GM15510 (cell line): Measurements from ENCODE around the gene UCN3.

Experiments
- POLR2A ChIP-seq: IDR thresholded peaks from 3 replicates; pipeline ENCODE4 v1.6.1; 2011; ENCODE audit warnings: borderline replicate concordance; ENCODE audit not compliant: insufficient read length; ENCODE audit errors: extremely low read depth

Gene UCN3

DNA sequence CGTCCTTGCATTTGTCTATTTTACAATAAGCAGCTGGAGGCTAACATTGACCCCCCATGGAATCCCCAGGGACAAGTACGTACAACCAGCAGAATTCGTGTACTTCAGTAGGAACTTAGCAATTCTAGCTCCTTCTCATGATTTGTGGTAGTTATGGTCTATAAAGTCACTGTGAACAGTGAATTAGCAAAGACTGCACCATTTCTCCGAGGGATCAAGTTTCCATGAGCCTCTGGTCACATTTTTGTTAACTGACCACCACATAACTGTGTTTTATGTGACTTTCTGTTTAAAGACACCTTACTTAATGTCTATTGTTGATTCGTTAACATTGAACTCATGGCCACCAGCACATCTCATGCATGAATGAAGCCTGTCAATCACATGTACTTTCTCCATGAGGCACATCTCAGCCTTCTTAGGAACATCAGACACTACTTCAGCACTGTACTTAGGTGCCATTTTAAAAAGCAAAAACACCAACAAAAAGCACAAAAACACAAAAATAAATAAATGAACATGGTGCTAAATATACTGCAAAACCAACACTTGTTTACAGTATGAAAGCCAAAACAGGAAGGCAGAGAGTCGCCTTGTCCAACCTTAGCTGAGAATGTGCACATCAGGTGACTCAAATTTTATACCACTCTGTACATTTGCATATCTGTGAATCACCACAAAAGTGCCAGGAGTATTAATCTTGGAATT is 9.0 kb upstream of the UCN3 start:
- TF ChIP-seq POLR2A = no peak

- no peak for TF ChIP-seq POLR2A
These were observed 8.4 kb upstream of the UCN3 start for GRCh38 chr10:5356302-5356763.

DNA sequence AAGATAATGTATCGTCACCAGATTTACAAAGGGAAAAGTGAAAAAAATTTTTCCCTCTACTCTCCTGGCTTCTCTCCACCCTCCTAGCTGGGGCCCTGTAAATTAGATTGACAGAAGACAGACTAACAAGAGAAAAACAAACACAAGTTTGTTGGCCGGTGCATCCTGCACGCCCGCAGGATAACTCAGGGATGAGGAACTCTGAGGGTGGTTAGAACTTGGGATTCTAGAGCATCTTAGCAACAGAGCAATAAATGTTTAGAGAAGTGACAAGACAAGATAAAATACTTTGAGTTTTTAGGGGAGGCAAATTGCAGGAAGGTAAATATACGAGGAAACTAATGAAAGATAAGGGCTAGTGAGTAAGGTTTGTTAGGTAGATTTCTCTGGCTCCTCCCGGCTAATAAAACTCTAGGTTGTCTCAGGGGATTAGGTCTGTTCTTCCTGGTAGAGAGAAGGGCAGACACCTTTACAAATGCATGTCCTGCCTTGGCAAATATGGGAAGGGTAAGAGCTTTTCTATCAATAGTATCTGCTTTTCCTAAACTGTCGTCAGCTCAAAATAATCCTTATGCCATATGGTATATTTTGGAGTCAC is 4.3 kb upstream of the UCN3 start:
- TF ChIP-seq POLR2A = no peak

- TF ChIP-seq POLR2A = no peak
These were observed 2.8 kb upstream of the UCN3 start for GRCh38 chr10:5361966-5362365.

GRCh38 chr10:5362873-5363272 is 1.9 kb upstream of the UCN3 start:
- no peak for TF ChIP-seq POLR2A

GRCh38 chr10:5364374-5364773 is 392 bp upstream of the UCN3 start:
- no peak for TF ChIP-seq POLR2A

GRCh38 chr10:5365928-5366327 is 1.2 kb downstream of the UCN3 start:
- no peak for TF ChIP-seq POLR2A

DNA sequence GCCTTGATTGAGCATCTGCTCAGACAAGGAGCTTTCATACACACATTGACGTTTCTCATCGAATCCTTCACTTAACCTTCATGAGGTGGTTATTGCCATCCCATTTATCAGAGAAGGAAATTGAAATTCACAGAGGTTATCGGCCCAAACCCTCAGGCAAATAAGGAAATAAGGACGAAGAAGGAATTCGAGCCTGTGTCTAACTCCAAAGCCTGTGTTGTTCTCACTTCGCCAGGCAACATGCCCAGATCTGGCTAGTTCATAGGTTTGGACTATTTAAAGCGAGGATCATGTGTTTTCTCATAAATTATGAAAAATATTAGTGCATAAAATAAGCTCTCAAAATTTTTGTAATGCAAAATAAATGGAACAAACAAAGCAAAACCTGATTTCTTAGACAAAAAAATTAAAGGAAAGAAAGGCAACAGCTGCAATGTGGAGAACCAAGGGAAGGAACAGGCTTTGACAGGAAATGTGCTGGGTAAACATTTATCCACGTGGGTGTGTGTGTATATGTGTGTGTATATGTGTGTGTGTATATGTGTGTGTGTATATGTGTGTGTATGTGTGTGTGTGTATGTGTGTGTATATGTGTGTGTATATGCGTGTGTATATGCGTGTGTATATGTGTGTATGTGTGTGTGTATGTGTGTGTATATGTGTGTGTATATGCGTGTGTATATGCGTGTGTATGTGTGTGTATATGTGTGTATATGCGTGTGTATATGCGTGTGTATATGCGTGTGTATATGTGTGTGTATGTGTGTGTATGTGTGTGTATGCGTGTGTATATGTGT is 4.8 kb downstream of the UCN3 start:
- TF ChIP-seq POLR2A = no peak

DNA sequence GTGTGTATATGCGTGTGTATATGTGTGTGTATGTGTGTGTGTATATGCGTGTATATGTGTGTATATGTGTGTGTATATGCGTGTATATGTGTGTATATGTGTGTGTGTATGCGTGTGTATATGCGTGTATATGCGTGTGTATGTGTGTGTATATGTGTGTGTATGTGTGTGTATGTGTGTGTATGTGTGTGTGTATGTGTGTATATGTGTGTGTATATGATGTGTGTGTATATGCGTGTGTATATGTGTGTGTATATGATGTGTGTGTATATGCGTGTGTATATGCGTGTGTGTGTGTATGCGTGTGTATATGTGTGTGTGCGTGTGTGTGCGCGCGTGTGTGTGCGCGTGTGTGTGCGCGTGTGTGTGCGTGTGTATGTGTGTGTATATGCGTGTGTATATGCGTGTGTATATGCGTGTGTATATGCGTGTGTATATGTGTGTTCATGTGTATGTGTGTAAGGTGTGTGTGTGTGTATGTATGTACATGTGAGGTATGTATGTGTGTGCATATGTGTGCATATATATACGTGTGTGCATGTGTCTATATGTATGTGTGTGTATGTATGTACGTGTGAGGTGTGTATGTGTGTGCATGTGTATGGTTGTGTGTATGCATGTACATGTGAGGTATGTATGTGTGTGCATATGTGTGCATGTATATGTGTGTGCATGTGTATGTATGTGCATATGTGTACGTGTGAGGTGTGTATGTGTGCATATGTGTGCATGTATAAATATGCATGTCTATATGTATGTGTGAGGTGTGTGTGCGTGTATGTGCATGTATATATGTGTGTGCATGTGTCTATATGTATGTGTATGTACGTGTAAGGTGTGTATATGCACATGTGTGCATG is 6.0 kb downstream of the UCN3 start:
- no peak for TF ChIP-seq POLR2A

DNA sequence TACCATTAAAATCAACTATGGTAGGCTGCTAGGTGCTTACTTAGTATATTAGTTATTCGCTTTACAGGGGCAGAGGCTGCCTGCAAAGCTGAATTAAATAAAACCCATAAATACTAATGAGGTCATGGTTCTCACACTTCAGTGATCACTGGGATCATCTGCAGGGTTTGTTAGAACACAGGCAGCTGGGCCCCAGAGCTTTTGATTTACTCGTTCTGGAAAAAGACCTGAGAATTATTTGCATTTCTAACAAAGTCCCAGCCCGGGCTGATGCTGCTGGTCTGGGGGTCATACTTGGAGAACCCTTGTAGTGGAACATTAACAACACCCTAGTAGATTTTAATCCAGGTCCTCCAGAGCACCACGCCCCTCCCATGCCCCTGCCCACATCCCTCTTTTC is 8.5 kb downstream of the UCN3 start:
- no peak for TF ChIP-seq POLR2A

DNA sequence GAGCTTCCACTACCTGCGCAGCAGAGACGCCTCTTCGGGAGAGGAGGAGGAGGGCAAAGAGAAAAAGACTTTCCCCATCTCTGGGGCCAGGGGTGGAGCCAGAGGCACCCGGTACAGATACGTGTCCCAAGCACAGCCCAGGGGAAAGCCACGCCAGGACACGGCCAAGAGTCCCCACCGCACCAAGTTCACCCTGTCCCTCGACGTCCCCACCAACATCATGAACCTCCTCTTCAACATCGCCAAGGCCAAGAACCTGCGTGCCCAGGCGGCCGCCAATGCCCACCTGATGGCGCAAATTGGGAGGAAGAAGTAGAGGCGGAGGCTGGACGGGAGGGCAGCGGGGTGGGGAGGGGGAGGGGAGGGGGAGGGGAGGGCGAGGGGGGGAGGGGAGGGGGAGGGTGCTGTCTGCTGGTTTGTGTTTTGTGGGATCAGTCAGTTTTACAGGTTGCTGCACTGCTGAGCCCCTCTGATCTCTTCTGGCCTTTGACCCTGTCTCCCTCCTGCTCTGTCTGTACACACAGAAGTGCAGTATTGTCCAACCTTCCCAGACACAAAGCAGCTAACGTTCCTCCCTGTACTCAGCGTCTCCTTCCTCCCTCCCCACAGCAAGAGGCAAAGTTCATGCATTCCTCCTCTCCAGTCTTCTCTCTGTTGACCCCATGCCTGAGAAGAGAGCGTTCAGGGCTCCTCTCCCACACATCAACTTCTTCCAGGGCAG is 9.3 kb downstream of the UCN3 start:
- TF ChIP-seq POLR2A = no peak

DNA sequence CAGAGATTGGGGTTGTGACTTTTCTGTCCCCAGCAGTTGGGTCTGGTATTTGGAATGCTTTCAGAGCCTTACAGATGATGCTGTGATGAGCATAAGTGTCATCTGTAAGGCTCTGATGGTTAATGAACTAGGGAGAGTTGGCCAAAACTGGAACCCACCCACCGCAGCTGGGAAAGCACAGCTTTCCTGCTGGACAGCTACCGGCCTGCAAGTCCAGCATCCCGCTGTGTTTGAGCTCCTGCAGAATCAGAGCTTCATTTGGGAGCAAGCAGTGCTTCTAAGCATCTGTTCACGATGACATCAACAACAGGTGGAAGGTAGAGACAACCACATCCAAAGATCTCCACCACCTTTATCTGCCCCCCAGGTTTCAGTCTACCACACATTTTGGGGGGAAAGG is 11.7 kb downstream of the UCN3 start:
- no peak for TF ChIP-seq POLR2A

DNA sequence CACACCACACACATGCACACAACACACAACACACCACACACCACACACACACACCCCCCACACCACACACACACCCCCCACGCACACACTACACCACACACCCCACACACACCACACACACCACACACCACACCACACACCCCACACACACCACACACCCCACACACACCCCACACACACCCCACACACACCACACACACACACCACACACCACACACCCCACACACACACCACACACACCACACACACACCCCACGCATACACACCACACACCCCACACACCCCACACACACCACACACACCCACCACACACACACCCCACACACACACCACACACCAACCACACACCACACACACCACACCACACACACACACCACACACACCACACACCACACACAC is 16.4 kb downstream of the UCN3 start:
- no peak for TF ChIP-seq POLR2A

DNA sequence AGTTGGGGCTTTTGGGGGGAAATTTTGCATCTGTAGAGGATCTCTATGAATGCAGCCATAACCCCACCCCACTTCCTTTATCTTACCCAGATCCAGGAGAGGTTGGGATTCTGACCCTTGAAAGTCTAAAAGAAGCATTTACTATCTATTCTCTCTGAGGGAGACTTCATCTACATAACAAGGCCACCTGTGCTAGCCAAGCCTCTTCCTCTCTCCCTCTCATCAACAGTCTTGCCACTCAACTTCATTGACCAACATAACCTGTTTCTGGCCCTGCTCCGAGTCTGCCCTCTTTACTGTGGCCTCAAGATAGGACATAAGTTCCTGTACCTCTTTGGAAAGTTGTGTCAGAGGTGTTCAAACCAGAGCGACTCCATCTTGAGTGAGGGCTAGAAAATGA is 20.5 kb downstream of the UCN3 start:
- TF ChIP-seq POLR2A = no peak
